Psoas muscle (tissue), 8 donors: ENCODE results near the gene MNAT1. TPM values are rescaled to one million over a fixed set of nuclear protein-coding genes. Genes with fewer than 3 reads are reported as not detected.

Experiments
- ATAC-seq, 4 donors: fragments of 200-7000 bp; cut with Tn5 transposase; one replicate each; pipeline ENCODE4 v1.9.1; 2020; ENCODE audit warnings: moderate library complexity in 3 of 4, mild to moderate bottlenecking in 2 of 4
- DNase-seq, 2 donors: peaks; one replicate each; pipeline ENCODE4 v3.0.0-alpha.2; 2020
- H3K27ac ChIP-seq: fragments of 200-600 bp; one replicate; pipeline ENCODE4 v1.8.0; 2022
- H3K27me3 ChIP-seq, 3 donors: fragments of 200-600 bp in 1 of 3; one replicate each; pipeline versions ENCODE4 v1.6.1 to v1.8.0; 2013 to 2022; ENCODE audit warnings: low read length in 2 of 3, mild to moderate bottlenecking in 2 of 3, moderate library complexity in 1 of 3; ENCODE audit not compliant: insufficient read depth in 3 of 3
- H3K36me3 ChIP-seq, 2 donors: fragments of 200-600 bp in 1 of 2; one replicate each; pipeline versions ENCODE4 v1.6.1 to v1.8.0; 2013 to 2022; ENCODE audit warnings: low read depth in 1 of 2, mild to moderate bottlenecking in 1 of 2, moderate library complexity in 1 of 2; ENCODE audit not compliant: insufficient read depth in 1 of 2
- H3K4me1 ChIP-seq: fragments of 200-600 bp; one replicate; pipeline ENCODE4 v1.8.0; 2022
- H3K4me3 ChIP-seq: fragments of 200-600 bp; one replicate; pipeline ENCODE4 v1.8.0; 2022; ENCODE audit warnings: mild to moderate bottlenecking
- H3K9me3 ChIP-seq: fragments of 200-600 bp; one replicate; pipeline ENCODE4 v1.8.0; 2022
- WGBS, 3 donors: extraction: QIAGEN DNeasy Blood & Tissue Kit; methylation state at CpG; one replicate each; pipeline versions ENCODE4 v1.1.6 to v1.1.7; 2013; 5-methylcytosine and 5-hydroxymethylcytosine counted together
- intact Hi-C, 2 donors: fragments of 100-400 bp; cut with DNase I; formaldehyde crosslinking; loops; one replicate each; pipeline versions ENCODE4 v1.11.0 to v1.14.2; 2022
- polyA plus RNA-seq, 3 donors: library from polyadenylated mRNA; stranded (reverse); fragments of 200-250 nt; gene quantifications; one replicate each; pipeline ENCODE4 v1.2.3, GENCODE V29; 2013
- total RNA-seq, 4 donors: library from RNA; stranded (reverse); fragmentation: NEBNext Ultra II Directional in 2 of 4; extraction: Animal tissue kit (Norgen Biotek cat#: 25700) in 2 of 4; gene quantifications; one replicate each; pipeline versions ENCODE4 v1.2.1 to v1.2.4, GENCODE V29; 2021 to 2023
- TF ChIP-seq, protein P1 (sequence below): fragments of 200-600 bp; IDR thresholded peaks from one replicate; pipeline ENCODE4 v1.8.0; 2022; ENCODE audit warnings: antibody characterized with exemption
- donor health status: healthy with polysubstance abuse.
- donor health status: DM: no; HTN: no; CAD: no; lungs with moderate emphysema.
- donor health status: Bipolar disorder and iron deficiency.
- donor health status: healthy.
- donor health status: DM: yes; HTN: yes; CAD: no.
- donor health status: DM: no; HTN: no; CAD: no.
- donor health status: DM: no; HTN: no; CAD: no.
- donor health status: DM: yes; HTN: yes; CAD: no.

The MNAT1 gene
- total and polyA plus RNA-seq, 7 donors: 24.0 to 74.3 (median 59.3) TPM

DNA sequence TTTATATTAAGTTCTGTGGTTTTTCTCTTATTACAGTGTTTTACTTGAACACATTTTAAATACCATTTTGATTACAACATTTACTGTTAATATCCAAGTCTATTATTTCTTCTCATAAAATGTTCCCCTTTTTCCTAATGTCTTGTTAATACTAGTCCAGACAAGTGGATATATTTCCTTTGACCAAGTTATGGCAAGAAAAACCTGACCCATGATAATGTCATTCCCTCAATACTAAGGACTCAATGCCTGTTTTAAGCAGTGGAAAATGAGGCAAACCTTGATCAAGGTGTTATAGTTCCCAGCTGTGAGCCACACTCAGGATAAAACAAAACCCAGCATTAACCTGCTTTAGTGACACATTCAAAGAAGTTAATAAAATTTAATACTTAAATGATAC is 234.1 kb downstream of the MNAT1 start:
- H3K4me1 ChIP-seq: peaks cover 48% of the 10 kb centered on the region
- H3K4me3 ChIP-seq: no peak overlapping the region
- ATAC-seq (no peak), DNase-seq (no peak)
- peak overlapping the region; percentile 58 for H3K27ac ChIP-seq
- peaks cover 0 to 7% of the 10 kb centered on the region in 2 donors for H3K36me3 ChIP-seq
- H3K27me3 ChIP-seq: no peaks in the 10 kb centered on the region
- H3K9me3 ChIP-seq: no peaks in the 10 kb centered on the region
- TF ChIP-seq, protein P1, sequence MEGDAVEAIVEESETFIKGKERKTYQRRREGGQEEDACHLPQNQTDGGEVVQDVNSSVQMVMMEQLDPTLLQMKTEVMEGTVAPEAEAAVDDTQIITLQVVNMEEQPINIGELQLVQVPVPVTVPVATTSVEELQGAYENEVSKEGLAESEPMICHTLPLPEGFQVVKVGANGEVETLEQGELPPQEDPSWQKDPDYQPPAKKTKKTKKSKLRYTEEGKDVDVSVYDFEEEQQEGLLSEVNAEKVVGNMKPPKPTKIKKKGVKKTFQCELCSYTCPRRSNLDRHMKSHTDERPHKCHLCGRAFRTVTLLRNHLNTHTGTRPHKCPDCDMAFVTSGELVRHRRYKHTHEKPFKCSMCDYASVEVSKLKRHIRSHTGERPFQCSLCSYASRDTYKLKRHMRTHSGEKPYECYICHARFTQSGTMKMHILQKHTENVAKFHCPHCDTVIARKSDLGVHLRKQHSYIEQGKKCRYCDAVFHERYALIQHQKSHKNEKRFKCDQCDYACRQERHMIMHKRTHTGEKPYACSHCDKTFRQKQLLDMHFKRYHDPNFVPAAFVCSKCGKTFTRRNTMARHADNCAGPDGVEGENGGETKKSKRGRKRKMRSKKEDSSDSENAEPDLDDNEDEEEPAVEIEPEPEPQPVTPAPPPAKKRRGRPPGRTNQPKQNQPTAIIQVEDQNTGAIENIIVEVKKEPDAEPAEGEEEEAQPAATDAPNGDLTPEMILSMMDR: no peak
- intact Hi-C loops: loop anchor here in 1 of 2 donors (5.0 kb wide), 1 partner anchor 106 kb away; no protein-coding TSS in a partner anchor

DNA sequence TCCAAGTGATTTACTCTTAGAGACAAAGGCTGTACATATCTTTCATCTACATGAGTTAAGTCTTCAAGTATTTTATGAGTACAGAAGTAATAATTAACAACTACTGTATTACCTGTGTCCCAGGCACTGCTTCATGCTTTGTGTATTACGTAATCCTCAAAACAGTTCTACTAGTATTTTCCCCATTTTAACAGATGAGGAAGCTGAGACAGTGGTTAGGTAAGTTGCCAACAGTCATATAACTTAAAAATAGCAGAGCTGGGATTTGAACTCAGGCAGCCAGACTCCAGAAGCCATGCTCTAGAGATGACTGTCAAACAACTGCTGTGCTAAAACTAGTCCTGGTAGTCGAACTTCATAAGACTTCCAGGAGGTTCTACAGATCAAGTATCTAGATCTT is 235.6 kb downstream of the MNAT1 start:
- TF ChIP-seq, protein P1: no peak
- H3K36me3 ChIP-seq: peaks cover 0 to 20% of the 10 kb centered on the region in 2 donors
- H3K4me1 ChIP-seq: peaks cover 54% of the 10 kb centered on the region
- ATAC-seq (peak in 1 of 4 donors; percentile 38), DNase-seq (no peak)
- intact Hi-C loops: no loop called here
- no peaks in the 10 kb centered on the region for H3K9me3 ChIP-seq
- H3K4me3 ChIP-seq: no peak overlapping the region
- 59 to 64% (median 63%) methylated on average over 2 of the region's 2 CpGs for WGBS, 3 donors
- no peaks in the 10 kb centered on the region for H3K27me3 ChIP-seq
- peak overlapping the region; percentile 20 for H3K27ac ChIP-seq

DNA sequence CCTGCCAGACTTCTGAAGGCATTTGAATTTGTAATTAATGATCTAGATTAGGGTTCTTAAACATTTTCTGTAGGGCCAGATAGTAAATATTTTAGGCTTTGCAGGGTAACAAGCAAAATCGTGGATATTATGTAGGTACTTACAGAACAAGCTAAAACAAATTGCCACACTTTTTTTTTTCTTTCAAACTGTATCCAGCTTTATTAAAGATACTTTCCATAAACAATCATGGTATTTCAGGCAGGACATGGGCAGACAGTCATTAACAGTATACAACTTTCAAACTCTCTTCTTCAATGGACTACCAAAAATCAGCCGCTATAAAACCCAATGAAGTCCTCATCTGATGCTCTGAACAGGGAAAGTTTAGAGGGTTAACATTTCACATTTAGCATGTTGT is 236.7 kb downstream of the MNAT1 start:
- 39 to 41% (median 40%) methylated on average over 2 of the region's 2 CpGs for WGBS, 3 donors
- no peak overlapping the region for H3K4me3 ChIP-seq
- H3K4me1 ChIP-seq: peaks cover 53% of the 10 kb centered on the region
- DNase-seq (no peak), ATAC-seq (no peak)
- TF ChIP-seq, protein P1: no peak
- H3K9me3 ChIP-seq: no peaks in the 10 kb centered on the region
- intact Hi-C loops: no loop called here
- H3K27me3 ChIP-seq: no peaks in the 10 kb centered on the region
- H3K36me3 ChIP-seq: peaks cover 0 to 30% of the 10 kb centered on the region in 2 donors
- peak overlapping the region; percentile 20 for H3K27ac ChIP-seq

DNA sequence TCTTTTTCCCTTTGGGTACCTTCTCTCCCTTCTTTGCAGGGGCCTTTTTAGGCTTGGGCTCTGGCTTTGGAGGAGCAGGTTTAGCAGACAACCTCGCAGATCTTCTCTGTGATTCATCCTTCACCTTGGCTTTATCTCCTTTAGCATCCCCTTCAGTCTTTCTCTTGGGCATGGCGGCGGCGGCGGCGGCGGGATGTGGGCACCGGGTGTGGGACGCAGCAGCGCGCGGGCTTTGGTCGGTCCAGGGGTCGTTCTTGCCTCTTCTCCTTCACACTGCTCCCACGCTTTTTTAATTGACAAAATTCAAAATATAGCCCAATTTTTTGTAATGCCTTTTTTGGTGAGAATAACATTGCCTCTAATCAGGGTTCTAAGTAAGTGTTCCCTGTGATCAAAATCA is 237.7 kb downstream of the MNAT1 start:
- 97% methylated on average over 15 of the region's 15 CpGs for WGBS, 3 donors
- no peak for DNase-seq
- Histone ChIP-seq H3K4me1 (peaks cover 52% of the 10 kb centered on the region), H3K9me3 (no peaks in the 10 kb centered on the region), H3K27ac (no peak overlapping the region), H3K4me3 (no peak overlapping the region), H3K27me3 (no peaks in the 10 kb centered on the region), H3K36me3 (peaks cover 0 to 39% of the 10 kb centered on the region in 2 donors)
- TF ChIP-seq, protein P1: no peak
- ATAC-seq: no peak
- intact Hi-C loops: no loop called here

DNA sequence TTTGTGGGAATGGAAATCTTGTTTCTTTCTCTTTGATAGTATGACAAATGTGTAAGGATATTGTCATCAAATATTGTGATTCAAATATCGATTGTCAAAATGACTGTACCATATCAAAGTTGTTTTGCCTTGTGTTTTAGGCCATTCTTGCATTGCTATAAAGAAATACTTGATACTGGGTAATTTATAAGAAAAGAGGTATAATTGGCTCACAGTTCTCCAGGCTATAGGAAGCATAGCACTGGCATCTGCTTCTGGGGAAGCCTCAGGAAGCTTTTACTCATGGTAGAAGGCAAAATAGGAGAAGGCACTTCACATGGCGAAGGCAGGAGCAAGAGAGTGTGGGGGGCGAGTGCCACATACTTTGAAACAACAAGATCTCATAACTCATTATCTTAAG is 238.5 kb downstream of the MNAT1 start:
- DNase-seq: no peak
- Histone ChIP-seq H3K27me3 (no peaks in the 10 kb centered on the region), H3K4me1 (peaks cover 50% of the 10 kb centered on the region), H3K4me3 (no peak overlapping the region), H3K9me3 (no peaks in the 10 kb centered on the region), H3K36me3 (peaks cover 0 to 41% of the 10 kb centered on the region in 2 donors), H3K27ac (peak overlapping the region; percentile 28)
- WGBS, 3 donors: 95 to 98% (median 97%) methylated on average over 3 of the region's 3 CpGs
- ATAC-seq: peak in 2 of 4 donors; percentile 4 to 16
- TF ChIP-seq, protein P1: no peak
- intact Hi-C loops: no loop called here
